ENCODE measurements around the gene HSD11B2.
A peak's percentile ranks its signal among the peaks of the same experiment; 100 is the strongest.

HSD11B2 gene

GRCh38 chr16:67474551-67475455, 43.9 kb downstream of the HSD11B2 start:
- no peak for DNase-seq (ENCODE audit: low read depth in 3 of 3)

DNA sequence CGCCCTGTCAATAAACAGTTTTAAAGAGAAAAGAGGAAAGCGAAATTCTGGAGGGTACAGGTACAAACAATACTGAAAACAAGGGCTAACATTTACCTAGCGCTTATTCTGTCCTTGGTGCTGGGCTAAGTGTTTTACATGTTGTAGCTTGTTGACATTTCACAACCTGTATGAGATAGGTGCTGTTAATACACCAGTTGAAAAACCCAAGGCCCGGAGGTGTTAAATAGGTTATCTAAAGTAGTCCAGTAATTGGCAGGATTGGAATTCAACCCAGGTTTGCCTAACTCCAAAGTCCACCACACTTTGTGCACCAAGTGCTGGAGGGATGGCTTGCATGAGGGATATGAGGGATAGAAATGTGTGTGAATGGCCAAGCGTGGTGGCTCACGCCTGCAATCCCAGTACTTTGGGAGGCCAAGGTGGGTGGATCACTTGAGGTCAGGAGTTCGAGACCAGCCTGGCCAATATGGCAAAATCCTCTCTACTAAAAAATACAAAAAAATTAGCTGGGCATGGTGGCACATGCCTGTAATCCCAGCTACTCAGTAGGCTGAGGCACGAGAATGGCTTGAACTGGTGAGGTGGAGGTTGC, 47.1 kb downstream of the HSD11B2 start:
- DNase-seq (ENCODE audit: low read depth in 3 of 3) = no peak

DNA sequence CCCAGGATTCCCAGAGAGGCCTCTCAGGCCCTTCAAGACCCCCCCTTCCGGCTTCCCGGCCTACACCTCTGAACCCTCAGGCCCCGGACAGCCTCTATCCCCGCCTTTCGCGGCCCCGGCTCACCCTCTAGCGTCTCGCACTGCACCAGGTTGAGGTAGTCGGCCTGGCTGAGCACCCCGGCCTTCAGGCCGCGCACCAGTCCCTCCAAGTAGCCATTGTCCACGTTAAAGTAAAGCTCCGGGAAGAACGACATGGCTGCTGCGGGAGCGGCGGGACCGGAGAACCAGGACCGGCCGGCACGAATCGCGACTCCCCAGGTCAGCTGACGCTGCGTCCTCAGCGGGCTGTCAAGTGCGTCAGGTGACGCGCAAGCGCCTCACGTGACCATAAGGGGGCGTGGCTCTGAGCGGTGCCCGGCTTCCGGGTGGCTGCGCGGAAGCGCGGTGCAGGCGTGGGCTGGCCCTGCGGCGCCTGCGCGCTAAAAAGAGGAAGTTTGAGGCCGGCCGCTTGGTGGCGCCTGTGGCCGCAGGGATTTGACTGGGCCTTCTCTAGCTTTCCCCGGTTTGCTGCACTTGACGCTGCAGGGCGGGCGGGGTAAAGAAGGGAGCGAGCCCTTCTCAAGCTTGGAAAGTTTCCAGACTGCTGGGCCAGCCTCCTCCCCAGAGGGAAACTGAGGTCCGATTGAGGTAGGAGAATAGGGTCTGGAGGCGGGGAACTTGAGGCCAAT, 50.1 kb downstream of the HSD11B2 start, which contains the start of gene ATP6V0D1:
ATP6V0D1 (minus strand) TSS at position 325 of the 728 bp plus-strand sequence; CDS start at position 254, 71 bp downstream.
- peak; percentile 97 to 98 (median 97) for DNase-seq (ENCODE audit: low read depth in 3 of 3)

GRCh38 chr16:67481561-67482232, 50.8 kb downstream of the HSD11B2 start:
- no peak for DNase-seq (ENCODE audit: low read depth in 3 of 3)

- peak in 1 of 3 experiments; percentile 10 for DNase-seq (ENCODE audit: low read depth in 3 of 3)
These were observed 51.5 kb downstream of the HSD11B2 start for GRCh38 chr16:67482233-67482924.

GRCh38 chr16:67483150-67483549, 52.2 kb downstream of the HSD11B2 start, which contains the start of gene AGRP:
Gene AGRP, minus strand, starts transcription at chr16:67483547. Its CDS starts 149 bp downstream, at chr16:67483398.
- no peak for DNase-seq (ENCODE audit: low read depth in 3 of 3)

DNA sequence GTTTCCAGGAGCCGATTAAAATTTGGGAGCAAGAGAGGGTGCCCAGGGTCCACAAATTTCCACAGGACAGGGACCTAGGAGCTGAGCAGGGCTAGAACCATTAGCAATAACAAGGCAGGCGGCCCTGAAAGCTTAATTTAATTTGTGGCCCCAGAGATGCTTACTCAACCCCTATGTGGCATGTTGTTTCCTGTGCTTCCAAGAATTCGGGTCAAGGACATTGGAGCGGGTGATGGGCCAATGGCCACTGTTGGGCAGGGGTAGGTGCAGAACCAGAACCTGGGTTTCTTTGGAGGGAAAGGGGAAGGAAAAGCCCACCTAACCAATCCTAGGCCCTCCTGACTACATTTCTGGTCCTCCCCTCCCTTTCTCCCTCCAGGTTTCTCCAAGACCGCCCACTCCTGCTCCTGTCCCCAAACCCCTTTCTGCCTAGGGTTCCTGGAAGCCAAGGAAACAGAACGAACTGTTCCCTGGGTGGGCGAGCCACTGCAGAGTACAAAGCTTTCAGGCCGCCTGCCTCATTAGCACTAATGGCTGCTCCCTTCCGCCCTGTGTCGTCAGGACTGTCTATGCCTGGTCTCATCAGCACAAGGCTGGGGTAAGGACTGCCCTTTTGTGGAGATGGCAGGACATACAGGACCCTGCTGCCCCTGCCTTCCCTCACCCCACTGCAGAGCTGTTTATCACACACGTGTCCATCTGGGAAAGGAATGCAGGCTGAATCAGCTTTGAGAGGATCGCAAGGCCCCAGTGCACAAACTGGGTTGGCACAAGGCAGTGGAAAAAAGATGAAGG, 53.0 kb downstream of the HSD11B2 start:
- DNase-seq (ENCODE audit: low read depth in 3 of 3) = no peak

DNA sequence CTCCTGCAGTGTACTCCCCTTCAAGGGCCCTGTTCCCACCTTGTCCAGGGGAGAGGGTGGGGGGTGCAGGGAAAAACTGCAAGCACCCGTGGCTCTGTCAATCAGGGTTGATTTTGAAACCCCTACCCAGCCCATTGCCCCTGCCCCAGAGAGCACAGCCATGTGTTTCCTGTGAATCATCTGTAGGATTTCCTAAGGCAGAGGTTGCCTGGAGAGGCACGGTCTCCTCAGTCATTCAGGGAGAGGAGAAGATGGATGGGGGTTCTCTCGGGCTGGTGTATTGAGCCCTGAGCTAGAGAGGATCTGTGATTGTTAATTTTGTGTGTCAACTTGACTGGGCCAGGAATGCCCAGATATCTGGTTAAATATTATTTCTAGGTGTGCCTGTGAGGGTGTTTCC, 55.9 kb downstream of the HSD11B2 start:
- no peak for DNase-seq (ENCODE audit: low read depth in 3 of 3)

Measured in stimulated activated CD4-positive, alpha-beta T cell treated with anti-CD3 and anti-CD28 coated beads, TNF-alpha, amount 100 ng/mL, for 4 hours (primary cell).